GM12801 (cell line): ENCODE measurements around the gene SLC6A6.

Experiments used
- CTCF ChIP-seq: IDR thresholded peaks from one replicate; pipeline ENCODE4 v1.5.1; 2011; ENCODE audit warnings: control low read depth; ENCODE audit not compliant: insufficient read length; ENCODE audit errors: extremely low read depth

The SLC6A6 gene

DNA sequence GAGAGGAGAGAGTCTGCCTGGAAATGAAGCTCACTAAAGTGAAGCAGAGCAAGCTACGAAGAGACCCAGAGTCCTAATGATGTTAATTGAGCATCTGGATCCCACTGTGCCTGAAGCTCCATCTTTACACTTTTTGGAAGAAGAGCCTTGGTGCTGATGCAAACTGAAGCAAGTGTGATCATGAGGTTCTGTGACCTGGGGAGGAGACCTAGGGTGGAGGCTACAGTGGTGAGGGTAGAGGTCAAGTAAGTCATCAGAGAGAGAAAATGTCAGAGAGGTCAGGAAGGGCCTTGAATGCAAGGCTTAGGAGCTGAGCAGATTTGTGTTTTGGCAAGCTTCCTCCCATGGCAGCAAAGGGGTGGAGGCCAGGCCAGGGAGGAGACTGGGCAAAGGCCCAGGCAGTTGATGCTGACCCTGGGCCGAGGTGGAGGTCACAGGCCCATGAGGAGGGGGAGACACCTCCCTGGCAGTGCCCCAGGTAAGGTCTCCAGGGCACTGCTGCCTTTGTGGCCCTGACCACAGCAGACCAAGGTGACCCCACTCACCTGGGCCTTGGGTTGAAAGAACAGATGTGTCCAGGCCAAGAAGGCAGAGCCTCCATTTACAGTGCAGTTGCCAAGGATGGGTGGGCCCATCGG lies 136.2 kb downstream of the SLC6A6 start:
- no peak for TF ChIP-seq CTCF
